ENCODE data around the gene OR8I2. TPM values are rescaled to one million over a fixed set of nuclear protein-coding genes. Genes with fewer than 3 reads are reported as not detected.
"Not testable (repeated sequence)": the region's sequence is repeated elsewhere in the genome, so short reads cannot be mapped to it uniquely, and the experiment has no call there.

The OR8I2 gene
- not detected for polyA plus RNA-seq (2013, experiment 1 of 2)
- not detected for polyA plus RNA-seq (2013, experiment 2 of 2)

DNA sequence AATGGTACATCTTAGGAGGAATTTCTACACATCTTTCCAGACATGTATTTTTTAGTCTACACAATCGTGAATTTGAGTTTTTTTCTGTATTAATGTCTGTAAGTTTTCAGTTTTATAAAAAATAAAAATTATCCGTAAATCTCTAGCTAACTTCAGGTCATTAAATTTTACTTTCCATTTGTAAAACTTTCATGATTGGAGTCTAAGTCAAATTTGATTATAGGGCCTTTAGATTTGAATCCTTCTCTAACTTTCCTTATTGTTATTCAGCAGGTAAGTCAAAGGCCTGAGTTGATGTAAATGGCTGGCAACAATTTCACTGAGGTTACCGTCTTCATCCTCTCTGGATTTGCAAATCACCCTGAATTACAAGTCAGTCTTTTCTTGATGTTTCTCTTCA is at the start of gene OR8I2:
Gene OR8I2, plus strand, starts transcription at position 301 of the 400 bp plus-strand sequence. Its CDS starts 0 bp downstream, at position 301.
- no peak within 1 kb of the TSS for H3K27ac ChIP-seq (ENCODE audit: low read depth, low read length, severe bottlenecking)
- no peaks in the 10 kb centered on the region for H3K9me3 ChIP-seq (ENCODE audit: control insufficient read depth, low read length)
- H3K36me3 ChIP-seq (ENCODE audit: control insufficient read depth, insufficient read depth, low read length): no peaks in the 10 kb centered on the region
- H3K4me1 ChIP-seq (ENCODE audit: control insufficient read depth, insufficient read depth, low read length, poor library complexity, severe bottlenecking): no peaks in the 10 kb centered on the region
- WGBS, 2 experiments (ENCODE audit: insufficient coverage in 2 of 2): 80 to 100% methylated on average over 1 of the region's 3 CpGs
- H3K4me3 ChIP-seq (ENCODE audit: extremely low read depth, insufficient read depth, low read length, poor library complexity, severe bottlenecking): no peak within 1 kb of the TSS

DNA sequence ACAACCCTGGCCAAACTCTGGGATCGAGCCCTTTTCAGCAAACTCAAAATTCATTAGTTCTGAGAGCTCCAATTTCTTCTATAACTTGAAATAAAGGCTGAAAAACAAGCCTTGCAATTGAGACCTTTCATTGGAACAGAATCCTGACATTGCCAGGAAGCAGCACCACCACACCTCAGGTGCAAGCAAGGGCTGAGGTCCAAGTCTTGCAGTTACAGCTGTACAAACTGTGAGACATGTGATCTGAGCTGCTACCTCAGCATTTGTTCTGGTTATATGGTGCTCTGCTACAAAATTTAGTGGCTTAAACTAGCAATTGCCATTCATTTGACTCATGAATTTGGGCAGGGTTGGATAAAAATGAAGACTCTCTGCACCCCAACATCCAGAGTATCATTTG is 47.6 kb upstream of the OR8I2 start:
- Histone ChIP-seq H3K4me3 (ENCODE audit: extremely low read depth, insufficient read depth, low read length, poor library complexity, severe bottlenecking) (no peak overlapping the region), H3K27ac (ENCODE audit: low read depth, low read length, severe bottlenecking) (no peak overlapping the region), H3K36me3 (ENCODE audit: control insufficient read depth, insufficient read depth, low read length) (no peaks in the 10 kb centered on the region), H3K4me1 (ENCODE audit: control insufficient read depth, insufficient read depth, low read length, poor library complexity, severe bottlenecking) (no peaks in the 10 kb centered on the region), H3K9me3 (ENCODE audit: control insufficient read depth, low read length) (no peaks in the 10 kb centered on the region)
- WGBS, 2 experiments (ENCODE audit: insufficient coverage in 2 of 2): 91% methylated on average over 1 of the region's 1 CpG; no CpG with 5 or more reads in 1 of the 2 experiments

DNA sequence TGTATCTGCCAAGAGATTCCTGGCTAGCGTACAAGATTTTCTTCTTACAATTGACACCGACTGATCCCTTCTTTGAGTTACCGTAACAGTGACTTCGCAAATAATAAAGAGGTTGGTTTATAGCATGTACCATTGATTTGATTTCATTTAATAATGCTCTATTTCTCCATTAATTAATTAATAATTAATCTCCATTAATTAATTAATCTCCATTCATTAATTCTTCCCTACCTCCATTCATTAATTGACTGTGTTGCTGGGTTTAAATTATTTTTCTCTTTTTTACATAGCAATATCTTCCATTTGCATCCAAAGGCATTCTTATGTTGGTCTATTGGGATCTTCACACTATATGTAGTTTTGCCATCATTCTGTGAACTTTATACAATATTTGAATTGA is 44.6 kb upstream of the OR8I2 start:
- Histone ChIP-seq H3K4me3 (ENCODE audit: extremely low read depth, insufficient read depth, low read length, poor library complexity, severe bottlenecking) (no peak overlapping the region), H3K9me3 (ENCODE audit: control insufficient read depth, low read length) (no peaks in the 10 kb centered on the region), H3K4me1 (ENCODE audit: control insufficient read depth, insufficient read depth, low read length, poor library complexity, severe bottlenecking) (no peaks in the 10 kb centered on the region), H3K27ac (ENCODE audit: low read depth, low read length, severe bottlenecking) (no peak overlapping the region), H3K36me3 (ENCODE audit: control insufficient read depth, insufficient read depth, low read length) (no peaks in the 10 kb centered on the region)
- 50% methylated on average over 2 of the region's 4 CpGs; no CpG with 5 or more reads in 1 of the 2 experiments for WGBS, 2 experiments (ENCODE audit: insufficient coverage in 2 of 2)

DNA sequence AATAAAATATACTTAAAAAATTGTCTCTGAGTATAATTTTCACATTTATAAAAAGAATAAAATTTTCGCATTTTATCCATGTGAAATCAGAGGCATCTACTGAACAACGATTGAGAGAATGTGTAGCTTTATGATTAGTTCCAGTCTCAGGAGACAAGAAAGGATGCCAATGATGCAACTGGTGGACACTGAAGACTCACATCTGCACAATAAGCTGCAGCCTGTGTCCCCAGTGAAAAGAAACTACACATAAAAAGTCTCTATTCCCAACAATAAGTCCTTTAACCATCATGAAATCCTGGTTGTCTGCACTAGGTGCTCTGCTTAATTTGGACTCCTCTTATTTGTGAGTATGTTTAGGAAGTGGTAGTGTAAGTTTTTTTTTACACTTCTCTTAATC is 43.6 kb upstream of the OR8I2 start:
- Histone ChIP-seq H3K36me3 (ENCODE audit: control insufficient read depth, insufficient read depth, low read length) (no peaks in the 10 kb centered on the region), H3K9me3 (ENCODE audit: control insufficient read depth, low read length) (no peaks in the 10 kb centered on the region), H3K4me3 (ENCODE audit: extremely low read depth, insufficient read depth, low read length, poor library complexity, severe bottlenecking) (no peak overlapping the region), H3K27ac (ENCODE audit: low read depth, low read length, severe bottlenecking) (no peak overlapping the region), H3K4me1 (ENCODE audit: control insufficient read depth, insufficient read depth, low read length, poor library complexity, severe bottlenecking) (no peaks in the 10 kb centered on the region)
- 75% methylated on average over 1 of the region's 2 CpGs; no CpG with 5 or more reads in 1 of the 2 experiments for WGBS, 2 experiments (ENCODE audit: insufficient coverage in 2 of 2)

DNA sequence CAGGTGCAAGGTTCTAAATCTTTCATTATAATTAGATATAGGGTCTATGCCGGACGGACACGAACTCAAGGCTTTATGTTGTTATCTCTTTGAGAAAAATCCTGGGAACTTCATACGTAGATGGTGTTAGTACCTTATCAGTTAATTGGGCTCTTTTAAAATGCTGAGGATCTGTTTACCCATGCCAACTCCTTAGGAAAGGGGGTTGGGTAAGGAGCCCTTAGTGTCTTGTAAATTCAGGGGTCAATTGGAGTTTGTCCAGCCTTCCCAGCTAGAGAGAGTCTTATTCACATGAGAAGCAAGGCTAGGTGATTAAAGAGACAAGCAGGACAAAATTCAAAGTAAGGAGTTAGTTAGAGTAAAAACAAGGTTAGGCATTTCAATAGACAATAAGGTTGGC is 36.7 kb upstream of the OR8I2 start:
- whole genome bisulfite sequencing, 2 experiments (ENCODE audit: insufficient coverage in 2 of 2): 0 to 43% methylated on average over 1 to 4 of the region's 4 CpGs
- H3K4me3 ChIP-seq (ENCODE audit: extremely low read depth, insufficient read depth, low read length, poor library complexity, severe bottlenecking); H3K9me3 ChIP-seq (ENCODE audit: control insufficient read depth, low read length); H3K27ac ChIP-seq (ENCODE audit: low read depth, low read length, severe bottlenecking); H3K36me3 ChIP-seq (ENCODE audit: control insufficient read depth, insufficient read depth, low read length): not testable (repeated sequence)
- H3K4me1 ChIP-seq (ENCODE audit: control insufficient read depth, insufficient read depth, low read length, poor library complexity, severe bottlenecking): peaks cover 13% of the 10 kb centered on the region

DNA sequence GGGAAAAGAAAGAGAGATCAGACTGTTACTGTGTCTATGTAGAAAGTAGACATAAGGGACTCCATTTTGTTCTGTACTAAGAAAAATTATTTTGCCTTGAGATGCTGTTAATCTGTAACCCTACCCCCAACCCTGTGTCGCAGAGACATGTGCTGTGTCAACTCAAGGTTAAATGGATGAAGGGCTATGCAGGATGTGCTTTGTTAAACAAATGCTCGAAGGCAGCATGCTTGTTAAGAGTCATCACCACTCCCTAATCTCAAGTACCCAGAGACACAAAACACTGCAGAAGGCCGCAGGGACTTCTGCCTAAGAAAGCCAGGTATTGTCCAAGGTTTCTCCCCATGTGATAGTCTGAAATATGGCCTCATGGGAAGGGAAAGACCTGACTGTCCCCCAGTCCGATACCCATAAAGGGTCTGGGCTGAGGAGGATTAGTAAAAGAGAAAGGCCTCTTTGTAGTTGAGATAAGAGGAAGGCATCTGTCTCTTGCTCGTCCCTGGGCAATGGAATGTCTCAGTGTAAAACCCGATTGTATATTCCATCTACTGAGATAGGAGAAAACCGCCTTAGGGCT is 35.4 kb upstream of the OR8I2 start:
- 40% methylated on average over 1 of the region's 7 CpGs; no CpG with 5 or more reads in 1 of the 2 experiments for WGBS, 2 experiments (ENCODE audit: insufficient coverage in 2 of 2)
- not testable (repeated sequence) for H3K9me3 ChIP-seq (ENCODE audit: control insufficient read depth, low read length); H3K4me3 ChIP-seq (ENCODE audit: extremely low read depth, insufficient read depth, low read length, poor library complexity, severe bottlenecking); H3K36me3 ChIP-seq (ENCODE audit: control insufficient read depth, insufficient read depth, low read length)
- H3K4me1 ChIP-seq (ENCODE audit: control insufficient read depth, insufficient read depth, low read length, poor library complexity, severe bottlenecking): peaks cover 13% of the 10 kb centered on the region
- peak overlapping the region; percentile 26 for H3K27ac ChIP-seq (ENCODE audit: low read depth, low read length, severe bottlenecking)

DNA sequence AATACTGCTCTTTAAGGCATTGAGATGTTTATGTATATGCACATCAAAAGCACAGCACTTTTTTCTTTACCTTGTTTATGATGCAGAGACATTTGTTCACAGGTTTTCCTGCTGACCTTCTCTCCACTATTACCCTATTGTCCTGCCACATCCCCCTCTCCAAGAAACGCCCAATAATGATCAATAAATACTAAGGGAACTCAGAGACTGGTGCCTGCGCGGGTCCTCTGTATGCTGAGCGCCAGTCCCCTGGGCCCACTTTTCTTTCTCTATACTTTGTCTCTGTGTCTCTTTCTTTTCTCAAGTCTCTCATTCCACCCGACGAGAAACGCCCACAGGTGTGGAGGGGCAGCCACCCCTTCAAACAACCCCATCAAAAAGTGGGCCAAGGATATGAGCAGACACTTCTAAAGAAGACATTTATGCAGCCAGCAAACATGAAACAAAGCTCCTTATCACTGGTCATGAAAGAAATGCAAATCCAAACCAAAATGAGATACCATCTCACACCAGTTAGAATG is 34.8 kb upstream of the OR8I2 start:
- H3K4me3 ChIP-seq (ENCODE audit: extremely low read depth, insufficient read depth, low read length, poor library complexity, severe bottlenecking); H3K36me3 ChIP-seq (ENCODE audit: control insufficient read depth, insufficient read depth, low read length); H3K27ac ChIP-seq (ENCODE audit: low read depth, low read length, severe bottlenecking); H3K9me3 ChIP-seq (ENCODE audit: control insufficient read depth, low read length): not testable (repeated sequence)
- 36 to 62% methylated on average over 4 to 7 of the region's 7 CpGs for WGBS, 2 experiments (ENCODE audit: insufficient coverage in 2 of 2)
- peaks cover 13% of the 10 kb centered on the region for H3K4me1 ChIP-seq (ENCODE audit: control insufficient read depth, insufficient read depth, low read length, poor library complexity, severe bottlenecking)

DNA sequence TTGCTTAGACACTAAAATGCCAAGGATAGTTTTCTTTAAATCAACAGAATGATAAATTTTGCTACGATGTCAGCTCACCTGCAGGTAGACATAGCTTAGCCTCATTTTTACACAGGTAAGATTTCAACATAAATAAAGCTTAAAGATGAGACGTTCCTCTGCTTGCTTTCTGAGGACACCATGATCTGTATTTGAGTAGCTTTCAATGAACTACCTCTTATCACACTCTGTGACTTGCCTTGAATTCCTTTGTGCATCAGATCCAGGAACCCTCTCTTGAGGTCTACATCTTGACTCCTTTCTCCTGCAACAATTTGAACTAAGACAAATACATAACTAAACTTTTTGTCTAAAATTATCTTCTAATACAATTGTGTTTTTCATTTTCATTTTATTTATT is 26.1 kb upstream of the OR8I2 start:
- H3K36me3 ChIP-seq (ENCODE audit: control insufficient read depth, insufficient read depth, low read length): no peaks in the 10 kb centered on the region
- H3K4me1 ChIP-seq (ENCODE audit: control insufficient read depth, insufficient read depth, low read length, poor library complexity, severe bottlenecking): no peaks in the 10 kb centered on the region
- H3K9me3 ChIP-seq (ENCODE audit: control insufficient read depth, low read length): no peaks in the 10 kb centered on the region
- WGBS, 2 experiments (ENCODE audit: insufficient coverage in 2 of 2): 100% methylated on average over 1 of the region's 2 CpGs; no CpG with 5 or more reads in 1 of the 2 experiments
- H3K4me3 ChIP-seq (ENCODE audit: extremely low read depth, insufficient read depth, low read length, poor library complexity, severe bottlenecking): no peak overlapping the region
- H3K27ac ChIP-seq (ENCODE audit: low read depth, low read length, severe bottlenecking): no peak overlapping the region

DNA sequence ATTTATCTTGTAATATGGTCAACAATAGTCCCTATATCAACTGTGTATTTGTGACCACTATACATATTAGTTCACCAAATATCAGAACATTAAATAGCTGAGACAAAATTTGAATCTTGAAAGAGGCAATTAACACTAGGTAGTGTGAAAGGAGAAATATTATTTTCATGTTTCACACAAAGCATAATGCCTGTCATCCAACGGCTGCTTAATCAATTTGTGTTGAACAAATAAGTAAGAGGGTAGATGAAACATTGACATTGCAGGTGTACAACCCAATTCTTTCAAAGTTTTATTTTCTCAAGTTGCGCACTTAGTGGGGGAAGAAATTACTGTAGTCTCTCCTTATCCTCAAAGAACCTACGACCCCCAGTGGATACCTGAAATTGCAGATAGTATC is 3.4 kb upstream of the OR8I2 start:
- Histone ChIP-seq H3K9me3 (ENCODE audit: control insufficient read depth, low read length) (no peaks in the 10 kb centered on the region), H3K27ac (ENCODE audit: low read depth, low read length, severe bottlenecking) (no peak overlapping the region), H3K4me3 (ENCODE audit: extremely low read depth, insufficient read depth, low read length, poor library complexity, severe bottlenecking) (no peak overlapping the region), H3K4me1 (ENCODE audit: control insufficient read depth, insufficient read depth, low read length, poor library complexity, severe bottlenecking) (no peaks in the 10 kb centered on the region), H3K36me3 (ENCODE audit: control insufficient read depth, insufficient read depth, low read length) (no peaks in the 10 kb centered on the region)
- no CpG with 5 or more reads among the region's 3 CpGs for WGBS, 2 experiments (ENCODE audit: insufficient coverage in 2 of 2)

DNA sequence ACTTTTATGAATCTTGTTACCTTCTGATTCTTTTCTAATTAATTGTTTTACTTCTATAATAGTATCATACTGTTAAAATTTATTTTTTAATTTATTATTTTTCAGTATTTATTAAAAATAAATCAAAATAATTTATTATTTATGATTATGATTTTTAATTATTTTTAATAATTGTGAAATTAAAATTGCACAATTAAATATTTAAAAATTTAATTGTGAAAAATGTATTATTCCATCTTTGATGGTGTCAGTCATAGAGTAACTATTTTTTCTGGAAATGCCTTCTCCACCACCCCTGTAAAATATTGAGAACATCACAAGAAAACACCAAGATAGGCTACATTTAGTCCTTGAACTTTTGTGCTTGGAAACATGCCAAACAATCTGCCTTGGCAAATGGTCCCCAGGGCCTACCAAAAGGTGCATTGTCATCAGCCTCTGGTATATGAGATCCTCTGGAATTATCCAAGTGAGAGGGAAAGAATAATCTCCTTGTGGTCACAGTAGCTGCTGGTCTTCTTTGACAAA is 10.2 kb downstream of the OR8I2 start, which contains the start of gene OR8H2:
Gene OR8H2, plus strand, starts transcription at position 478 of the 528 bp plus-strand sequence. CDS start 1,356 bp downstream, outside the sequence.
- no peak within 1 kb of the TSS for H3K4me3 ChIP-seq (ENCODE audit: extremely low read depth, insufficient read depth, low read length, poor library complexity, severe bottlenecking)

DNA sequence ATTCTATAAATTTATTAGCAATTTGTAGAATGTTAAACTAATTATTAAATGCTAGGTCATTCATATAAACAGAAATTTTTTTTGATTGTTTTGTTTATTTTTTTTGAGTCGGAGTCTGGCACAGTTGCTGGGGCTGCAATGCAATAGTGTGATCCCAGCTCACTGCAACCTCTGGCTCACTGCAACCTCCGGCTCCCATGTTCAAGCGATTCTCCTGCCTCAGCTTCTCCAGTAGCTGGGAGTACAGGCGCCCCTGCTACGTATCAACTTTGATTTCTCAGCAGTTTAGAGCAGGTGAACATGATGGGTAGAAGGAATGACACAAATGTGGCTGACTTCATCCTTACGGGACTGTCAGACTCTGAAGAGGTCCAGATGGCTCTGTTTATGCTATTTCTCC is 29.0 kb downstream of the OR8I2 start, which contains the start of gene OR8H3:
Gene OR8H3, plus strand, starts transcription at position 301 of the 400 bp plus-strand sequence. Its CDS starts 0 bp downstream, at position 301.
- Histone ChIP-seq H3K27ac (ENCODE audit: low read depth, low read length, severe bottlenecking) (no peak within 1 kb of the TSS), H3K9me3 (ENCODE audit: control insufficient read depth, low read length) (no peaks in the 10 kb centered on the region), H3K36me3 (ENCODE audit: control insufficient read depth, insufficient read depth, low read length) (no peaks in the 10 kb centered on the region), H3K4me3 (ENCODE audit: extremely low read depth, insufficient read depth, low read length, poor library complexity, severe bottlenecking) (no peak within 1 kb of the TSS), H3K4me1 (ENCODE audit: control insufficient read depth, insufficient read depth, low read length, poor library complexity, severe bottlenecking) (no peaks in the 10 kb centered on the region)
- WGBS, 2 experiments (ENCODE audit: insufficient coverage in 2 of 2): 92 to 94% methylated on average over 2 to 3 of the region's 6 CpGs

More for the DNA sequence above, 10.2 kb downstream of the OR8I2 start, which contains the start of gene OR8H2:
- Histone ChIP-seq H3K27ac (ENCODE audit: low read depth, low read length, severe bottlenecking) (no peak within 1 kb of the TSS), H3K9me3 (ENCODE audit: control insufficient read depth, low read length) (no peaks in the 10 kb centered on the region), H3K4me1 (ENCODE audit: control insufficient read depth, insufficient read depth, low read length, poor library complexity, severe bottlenecking) (no peaks in the 10 kb centered on the region), H3K36me3 (ENCODE audit: control insufficient read depth, insufficient read depth, low read length) (no peaks in the 10 kb centered on the region)
